ENCODE measurements around the gene ARHGAP36. TPM values are rescaled to one million over a fixed set of nuclear protein-coding genes. Genes with fewer than 3 reads are reported as not detected.

Gene ARHGAP36
- total and polyA plus RNA-seq, 2 of the 8 experiments (the other 6 are each of a cell fraction or from before 2014, with no cell fraction given), result 0.32 to 0.38 TPM

GRCh38 chrX:131136776-131137175, 78.6 kb downstream of the ARHGAP36 start:
- FAIRE-seq (no peak), DNase-seq (ENCODE audit: low read depth in 1 of 2, low spot score in 2 of 2) (no peak)
- H4K91ac ChIP-seq (replicated peaks; ENCODE audit: insufficient read length, low read length), result no peak overlapping the region
- no peak overlapping the region for H2AK5ac ChIP-seq (ENCODE audit: low read depth, low read length)
- H3K14ac ChIP-seq (ENCODE audit: insufficient read length), result no peak overlapping the region
- ChIA-PET POLR2A (ENCODE audit: partially characterized antibody) (no interaction called here), CTCF (ENCODE audit: partially characterized antibody) (no interaction called here)
- no peaks in the 10 kb centered on the region for H3K23me2 ChIP-seq (ENCODE audit: low read depth, low read length)
- no peak overlapping the region for H4K8ac ChIP-seq (ENCODE audit: extremely low read depth, insufficient read depth, low read length)
- H2AFZ ChIP-seq (ENCODE audit: low read length), result no peak overlapping the region
- H3K4me1 ChIP-seq (replicated peaks in 1 of 4; ENCODE audit: control insufficient read depth in 3 of 4, insufficient read depth in 4 of 4, low read length in 3 of 4), result no peaks in the 10 kb centered on the region
- no peaks in the 10 kb centered on the region for H3K27me3 ChIP-seq (replicated peaks in 1 of 4; ENCODE audit: control insufficient read depth in 3 of 4, extremely low read depth in 1 of 4, insufficient read depth in 3 of 4, low read length in 3 of 4)
- no peak overlapping the region for H3K9ac ChIP-seq (replicated peaks in 1 of 4; ENCODE audit: extremely low read depth in 1 of 4, low read depth in 3 of 4, low read length in 3 of 4)
- H2BK12ac ChIP-seq (ENCODE audit: low read depth, low read length), result no peak overlapping the region
- H2BK20ac ChIP-seq (ENCODE audit: low read length), result no peak overlapping the region
- H2BK15ac ChIP-seq (ENCODE audit: low read length), result no peak overlapping the region
- no peak overlapping the region for H3K18ac ChIP-seq (ENCODE audit: extremely low read depth, low read length)
- H2BK120ac ChIP-seq (replicated peaks; ENCODE audit: low read depth, low read length), result no peak overlapping the region
- no peaks in the 10 kb centered on the region for H3K79me2 ChIP-seq (ENCODE audit: control insufficient read depth in 1 of 2, insufficient read depth in 2 of 2, low read length in 2 of 2)
- H2BK5ac ChIP-seq (ENCODE audit: low read depth, low read length), result no peak overlapping the region
- no peaks in the 10 kb centered on the region for H3K79me1 ChIP-seq (ENCODE audit: low read depth, low read length)
- H4K5ac ChIP-seq (ENCODE audit: insufficient read length, low read depth, low read length), result no peak overlapping the region
- no peaks in the 10 kb centered on the region for H3K9me3 ChIP-seq (ENCODE audit: insufficient read depth in 2 of 2, low read depth in 1 of 2, low read length in 1 of 2)
- no peak overlapping the region for H3K23ac ChIP-seq (ENCODE audit: insufficient read length)
- H3K4me2 ChIP-seq (ENCODE audit: insufficient read depth in 1 of 2, low read depth in 2 of 2, low read length in 2 of 2), result no peak overlapping the region
- no peak overlapping the region for H3K56ac ChIP-seq (replicated peaks; ENCODE audit: insufficient read length, low read depth, low read length)
- H4K20me1 ChIP-seq (replicated peaks in 1 of 2; ENCODE audit: control insufficient read depth in 1 of 2, insufficient read depth in 2 of 2, low read length in 2 of 2), result no peaks in the 10 kb centered on the region
- no peak overlapping the region for H3K27ac ChIP-seq (ENCODE audit: low read depth, low read length)
- H3K4me3 ChIP-seq (ENCODE audit: extremely low read depth in 1 of 4, insufficient read depth in 2 of 4, low read depth in 3 of 4, low read length in 4 of 4), result no peak overlapping the region
- H3K4ac ChIP-seq (replicated peaks; ENCODE audit: insufficient read length, low read depth, low read length), result no peak overlapping the region
- WGBS, 2 experiments (ENCODE audit: extremely low coverage in 1 of 2, insufficient coverage in 1 of 2, insufficient read length in 1 of 2, insufficient replicate concordance in 2 of 2, low coverage in 1 of 2, low lambda C conversion rate in 2 of 2, missing lambda C conversion rate in 1 of 2), result 95% methylated on average over 27 of the region's 27 CpGs; no CpG with 5 or more reads in 1 of the 2 experiments
- no peaks in the 10 kb centered on the region for H3K36me3 ChIP-seq (ENCODE audit: control insufficient read depth in 2 of 4, insufficient read depth in 4 of 4, low read length in 3 of 4)
- no peak for TF ChIP-seq YY1 (IDR thresholded peaks at IDR 0.05; ENCODE audit: low read depth, low read length)
- TF ChIP-seq SP4 (IDR thresholded peaks at IDR 0.05; ENCODE audit: low read length), result no peak
- no peak for TF ChIP-seq ASH2L (IDR thresholded peaks at IDR 0.05; ENCODE audit: low read length)
- TF ChIP-seq JUND (IDR thresholded peaks at IDR 0.05; ENCODE audit: low read length), result no peak
- TF ChIP-seq SIX5 (IDR thresholded peaks at IDR 0.05; ENCODE audit: low read depth, low read length), result no peak
- no peak for TF ChIP-seq CREB1 (IDR thresholded peaks at IDR 0.05)
- no peak for TF ChIP-seq EGR1 (IDR thresholded peaks at IDR 0.05; ENCODE audit: borderline replicate concordance, low read depth, low read length)
- TF ChIP-seq RNF2 (IDR thresholded peaks at IDR 0.05; ENCODE audit: borderline replicate concordance, low read depth, low read length, missing control alignments, poor library complexity, severe bottlenecking), result no peak
- no peak for TF ChIP-seq TBP (IDR thresholded peaks at IDR 0.05; ENCODE audit: low read depth, low read length)
- no peak for TF ChIP-seq BRCA1 (IDR thresholded peaks at IDR 0.05; ENCODE audit: low read depth, low read length)
- TF ChIP-seq HDAC6 (IDR thresholded peaks at IDR 0.05; ENCODE audit: low read depth, low read length), result no peak
- no peak for TF ChIP-seq POU5F1 (IDR thresholded peaks at IDR 0.05; ENCODE audit: low read depth, low read length)
- TF ChIP-seq EZH2 (IDR thresholded peaks at IDR 0.05; ENCODE audit: low read depth, low read length, severe bottlenecking), result no peak
- no peak for TF ChIP-seq NRF1 (IDR thresholded peaks at IDR 0.05; ENCODE audit: low read depth, low read length)
- TF ChIP-seq RXRA (IDR thresholded peaks at IDR 0.05; ENCODE audit: insufficient read depth, low read depth, low read length), result no peak
- no peak for TF ChIP-seq BACH1 (IDR thresholded peaks at IDR 0.05; ENCODE audit: low read length)
- no peak for TF ChIP-seq POLR2AphosphoS5 (IDR thresholded peaks at IDR 0.05; ENCODE audit: low read depth, low read length)
